GM21723 (cell line): ENCODE measurements around the gene MCAM.

Source experiments
- ATAC-seq: cut with Tn5 transposase; IDR thresholded peaks from one replicate; pipeline ENCODE4 v1.9.1; 2021; ENCODE audit warnings: mild to moderate bottlenecking, moderate library complexity; ENCODE audit not compliant: unreplicated experiment

The MCAM gene

GRCh38 chr11:119309953-119310681 is 6.8 kb downstream of the MCAM start:
- no peak for ATAC-seq

GRCh38 chr11:119309411-119309810 is 7.5 kb downstream of the MCAM start:
- no peak for ATAC-seq

DNA sequence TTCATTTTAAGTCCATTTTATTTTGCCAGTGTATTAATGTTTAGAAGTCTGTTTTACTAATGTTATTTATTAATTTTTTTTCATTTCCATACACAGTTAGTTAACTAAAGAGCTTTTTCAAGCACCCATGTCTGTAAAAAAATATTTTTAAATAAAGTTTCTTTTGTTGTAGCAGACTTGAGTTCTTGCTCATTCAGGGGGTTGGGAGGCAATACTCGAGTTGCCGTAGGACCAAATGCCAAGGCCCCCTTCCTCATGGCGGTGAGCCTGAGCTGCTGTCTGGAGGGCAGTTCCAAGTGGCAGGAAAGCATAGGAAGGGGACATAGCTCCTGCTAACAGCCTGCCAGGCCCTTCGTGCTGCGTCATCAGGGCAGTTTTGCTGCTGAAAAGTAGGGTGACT is 9.0 kb downstream of the MCAM start:
- ATAC-seq: no peak

GRCh38 chr11:119307219-119307618 is 9.7 kb downstream of the MCAM start:
- ATAC-seq: no peak

- no peak for ATAC-seq
Measured at GRCh38 chr11:119306373-119306890, 10.5 kb downstream of the MCAM start.

GRCh38 chr11:119305556-119306372 is 11.2 kb downstream of the MCAM start:
- no peak for ATAC-seq

GRCh38 chr11:119303227-119303718 is 13.7 kb downstream of the MCAM start:
- ATAC-seq: no peak

DNA sequence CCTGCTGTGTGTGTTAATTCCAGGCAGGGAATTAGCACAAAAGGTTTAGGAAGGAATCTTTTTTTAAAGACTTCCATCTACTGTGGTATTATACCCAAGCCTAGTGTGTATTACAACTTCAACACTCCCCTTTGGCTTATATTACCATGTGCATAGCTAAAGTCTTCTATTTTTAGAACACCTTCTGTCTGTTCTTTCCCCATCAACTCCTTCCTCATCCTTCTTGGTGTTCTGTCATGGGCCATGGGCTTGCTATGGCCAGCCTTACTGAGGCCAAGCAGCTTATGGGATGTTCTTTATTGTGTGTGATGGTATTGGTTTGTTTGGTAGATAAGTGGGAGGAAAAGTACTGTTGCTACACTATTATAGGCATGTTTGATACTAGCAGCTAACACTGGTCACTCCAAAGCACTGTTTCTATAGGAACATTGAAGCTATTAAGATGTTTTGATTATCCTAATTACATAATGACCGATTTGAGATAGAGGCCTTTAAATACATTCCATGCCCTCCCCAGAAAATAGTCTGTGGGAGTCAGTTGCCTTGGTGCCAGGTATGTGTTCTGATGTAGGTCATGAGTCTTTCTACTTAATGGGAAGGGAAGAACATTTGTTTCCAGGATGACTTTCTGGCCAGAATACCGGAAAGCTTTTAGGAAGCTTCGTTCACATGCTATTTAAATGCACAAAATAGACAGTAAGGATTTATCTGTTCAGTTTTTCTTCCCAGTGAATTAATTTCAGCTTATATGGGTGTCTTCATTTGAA is 16.5 kb downstream of the MCAM start:
- no peak for ATAC-seq

DNA sequence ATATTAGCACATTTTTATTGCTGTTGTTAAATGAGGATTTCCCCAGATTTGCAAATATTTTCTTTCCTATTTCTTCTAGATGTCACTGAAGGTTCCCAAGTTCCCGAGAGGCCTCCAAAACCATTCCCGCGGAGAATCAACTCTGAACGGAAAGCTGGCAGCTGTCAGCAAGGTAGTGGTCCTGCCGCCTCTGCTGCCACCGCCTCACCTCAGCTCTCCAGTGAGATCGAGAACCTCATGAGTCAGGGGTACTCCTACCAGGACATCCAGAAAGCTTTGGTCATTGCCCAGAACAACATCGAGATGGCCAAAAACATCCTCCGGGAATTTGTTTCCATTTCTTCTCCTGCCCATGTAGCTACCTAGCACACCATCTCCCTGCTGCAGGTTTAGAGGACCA is 17.5 kb downstream of the MCAM start:
- ATAC-seq: no peak

DNA sequence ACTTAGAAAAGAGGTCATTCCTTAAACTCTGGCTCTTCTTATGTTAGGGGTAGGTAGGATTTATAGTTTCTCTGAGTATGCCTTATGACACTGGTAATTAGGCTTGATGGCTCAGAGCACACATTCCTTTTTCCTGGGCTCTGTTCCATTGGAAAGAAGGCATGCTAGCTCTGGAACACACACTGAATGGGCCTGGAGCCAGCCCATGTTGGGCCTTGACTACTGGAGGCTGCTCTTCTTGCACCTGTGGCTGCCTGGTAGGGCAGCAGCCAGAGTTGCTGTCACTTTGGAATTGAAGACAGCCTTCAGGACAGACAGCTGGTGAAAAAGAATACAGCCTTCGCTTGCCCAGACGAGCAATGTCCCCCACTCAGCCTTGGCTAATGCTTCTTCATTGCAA is 18.2 kb downstream of the MCAM start:
- no peak for ATAC-seq

DNA sequence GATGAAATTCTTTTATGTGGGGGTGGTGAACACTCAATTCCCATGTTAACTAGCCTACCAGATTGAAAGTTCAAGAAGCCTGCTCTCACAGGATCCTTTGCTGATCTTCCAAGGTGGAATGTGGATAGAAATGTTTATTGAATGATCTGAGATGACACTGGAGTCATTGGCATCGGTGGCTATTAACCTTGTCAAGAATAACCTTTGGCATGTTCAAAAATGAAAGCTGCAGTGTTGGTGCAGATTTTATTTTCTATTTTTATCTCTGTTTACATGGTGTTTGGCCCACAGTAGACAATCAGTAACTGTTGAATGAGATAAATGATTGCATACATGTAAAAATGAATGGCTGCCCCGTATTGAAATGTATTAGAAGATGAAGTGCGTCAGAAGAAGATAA is 19.0 kb downstream of the MCAM start:
- ATAC-seq: no peak

- no peak for ATAC-seq
Measured at GRCh38 chr11:119295178-119295577, 21.8 kb downstream of the MCAM start.

GRCh38 chr11:119293461-119293860 is 23.5 kb downstream of the MCAM start:
- ATAC-seq: no peak

DNA sequence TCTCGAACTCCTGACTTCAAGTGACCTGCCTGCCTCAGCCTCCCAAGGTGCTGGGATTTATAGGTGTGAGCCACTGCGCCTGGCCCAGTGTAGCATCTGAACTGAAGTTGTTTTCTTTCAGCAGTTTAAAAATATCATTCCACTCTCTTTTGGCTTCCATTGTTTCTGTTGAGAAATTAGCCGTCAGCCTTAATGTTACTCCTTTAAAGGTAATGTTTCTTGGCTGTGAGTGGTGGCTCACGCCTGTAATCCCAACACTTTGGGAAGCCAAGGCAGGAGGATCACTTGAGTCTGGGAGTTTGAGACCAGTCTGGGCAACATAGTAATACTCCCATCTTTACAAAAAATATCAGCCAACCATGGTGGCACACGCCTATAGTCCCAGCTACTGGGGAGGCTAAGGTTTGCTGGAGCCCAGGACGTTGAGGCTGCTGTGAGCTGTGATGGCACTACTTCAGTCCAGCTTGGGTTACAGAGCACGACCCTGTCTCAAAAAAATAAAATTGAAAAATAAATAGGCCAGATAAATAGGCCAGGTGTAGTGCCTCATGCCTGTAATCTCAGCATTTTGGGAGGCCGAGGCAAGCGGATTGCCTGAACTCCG is 25.9 kb downstream of the MCAM start:
- ATAC-seq: no peak

DNA sequence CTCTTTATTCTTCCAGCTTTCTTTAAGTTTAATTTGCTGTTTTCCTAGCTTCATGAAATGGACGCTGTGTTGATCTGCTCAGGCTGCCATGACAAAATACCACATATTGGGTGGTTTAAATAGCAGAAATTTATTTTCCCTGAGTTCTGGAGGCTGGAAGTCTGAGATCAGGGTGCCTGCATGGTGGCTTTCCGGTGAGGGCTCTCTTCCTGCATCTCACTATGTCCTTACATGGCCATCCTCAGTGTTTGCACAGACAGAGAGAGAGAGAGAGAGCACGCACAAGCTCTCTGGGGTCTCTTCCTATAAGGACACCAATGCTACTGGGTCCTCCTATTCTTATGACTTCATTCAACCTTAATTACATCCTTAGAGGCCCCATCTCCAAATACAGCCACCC is 28.7 kb downstream of the MCAM start:
- no peak for ATAC-seq

- ATAC-seq: no peak
Measured at GRCh38 chr11:119285431-119285830, 31.5 kb downstream of the MCAM start.

GRCh38 chr11:119284344-119285157 is 32.4 kb downstream of the MCAM start:
- ATAC-seq: no peak

DNA sequence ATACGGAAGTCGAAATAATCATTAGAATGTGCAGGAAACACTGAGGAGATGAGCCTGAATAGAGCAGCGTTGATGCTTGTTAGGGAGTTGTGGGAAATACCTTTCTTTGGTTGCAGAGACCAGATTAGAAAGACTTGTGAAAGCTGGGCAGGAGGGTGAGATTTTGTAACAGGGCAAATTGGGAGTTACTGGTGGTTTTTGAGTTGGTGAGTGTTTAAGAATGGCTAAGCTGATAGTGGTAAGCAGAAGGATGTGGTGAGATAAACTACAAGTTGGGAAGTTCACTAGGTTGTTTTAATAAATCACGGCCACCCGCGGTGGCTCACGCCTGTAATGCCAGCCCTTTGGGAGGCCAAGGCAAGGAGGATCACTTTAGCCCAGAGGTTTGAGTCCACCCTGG is 34.4 kb downstream of the MCAM start:
- ATAC-seq: no peak

DNA sequence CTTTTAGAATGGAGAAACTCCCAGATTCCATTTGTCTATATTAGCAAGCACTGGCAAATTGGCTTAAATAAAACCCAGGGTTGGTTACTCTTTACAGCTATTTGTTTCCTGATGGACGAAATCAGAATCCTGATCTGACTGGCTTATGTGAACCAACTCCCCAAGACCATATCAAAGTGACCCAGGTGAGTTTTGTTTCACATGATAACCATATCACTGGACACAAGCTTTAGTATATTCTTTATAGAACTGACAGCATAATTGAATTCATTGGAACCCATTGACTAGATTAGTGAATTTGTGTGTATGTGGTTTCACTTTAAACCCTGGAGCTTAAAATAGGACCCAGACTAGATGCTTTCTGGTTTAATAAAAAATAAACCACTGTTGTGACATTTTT is 39.3 kb downstream of the MCAM start:
- ATAC-seq: no peak

GRCh38 chr11:119273721-119274120 is 43.2 kb downstream of the MCAM start:
- ATAC-seq: no peak
